Suprapubic skin (tissue), 4 donors: Measurements from ENCODE around the gene EPB41L4A. TPM values are rescaled to one million over a fixed set of nuclear protein-coding genes. Genes with fewer than 3 reads are reported as not detected.

ENCODE experiments used
- DNase-seq, 2 donors: peaks; one replicate each; pipeline ENCODE4 v3.0.0-alpha.2; 2019; ENCODE audit warnings: low spot score in 2 of 2
- H3K27ac ChIP-seq: fragments of 200-600 bp; sonication (generic); one replicate; pipeline ENCODE4 v1.5.1; 2019
- H3K27me3 ChIP-seq: fragments of 200-600 bp; sonication (generic); one replicate; pipeline ENCODE4 v1.5.1; 2019
- H3K36me3 ChIP-seq: fragments of 200-600 bp; sonication (generic); one replicate; pipeline ENCODE4 v1.5.1; 2019
- H3K4me1 ChIP-seq: fragments of 200-600 bp; sonication (generic); one replicate; pipeline ENCODE4 v1.5.1; 2019
- H3K4me3 ChIP-seq: fragments of 200-600 bp; sonication (generic); one replicate; pipeline ENCODE4 v1.5.1; 2019; ENCODE audit warnings: mild to moderate bottlenecking
- H3K9me3 ChIP-seq: fragments of 200-600 bp; sonication (generic); one replicate; pipeline ENCODE4 v1.5.1; 2019
- CTCF ChIP-seq, 2 donors: fragments of 200-600 bp in 1 of 2; fragments of 450-650 bp in 1 of 2; sonication (generic) in 1 of 2; IDR thresholded peaks; one replicate each; pipeline ENCODE4 v1.5.1; 2016 to 2019; ENCODE audit warnings: antibody characterized with exemption in 2 of 2, mild to moderate bottlenecking in 1 of 2, moderate library complexity in 1 of 2
- EP300 ChIP-seq: sonication (generic); formaldehyde crosslinking; IDR thresholded peaks from one replicate; pipeline ENCODE4 v1.6.1; 2017; ENCODE audit warnings: antibody characterized with exemption
- POLR2A ChIP-seq, 2 donors: fragments of 450-650 bp; IDR thresholded peaks; one replicate each; pipeline ENCODE4 v1.6.1; 2017; ENCODE audit warnings: antibody characterized with exemption in 2 of 2, mild to moderate bottlenecking in 2 of 2, moderate library complexity in 2 of 2
- POLR2AphosphoS5 ChIP-seq, 3 donors: sonication (generic); formaldehyde crosslinking; IDR thresholded peaks; one replicate each; pipeline ENCODE4 v1.6.1; 2017; ENCODE audit warnings: antibody characterized with exemption in 3 of 3
- WGBS: methylation state at CpG from one replicate; pipeline ENCODE4 v1.1.5; 2018; 5-methylcytosine and 5-hydroxymethylcytosine counted together
- total RNA-seq, 4 donors: library from RNA; depleted of rRNA; stranded (reverse); fragments of >200 nt; gene quantifications; one replicate each; pipeline ENCODE4 v1.1.0, GENCODE V29; 2016

Gene EPB41L4A
- total RNA-seq, 4 donors from 2014 or later = 8.5 to 31.9 (median 12.8) TPM

- Histone ChIP-seq H3K4me3 (no peak overlapping the region), H3K9me3 (no peaks in the 10 kb centered on the region), H3K27ac (no peak overlapping the region), H3K4me1 (no peaks in the 10 kb centered on the region), H3K27me3 (no peaks in the 10 kb centered on the region), H3K36me3 (no peaks in the 10 kb centered on the region)
- DNase-seq = no peak
- WGBS = 54% methylated on average over 5 of the region's 5 CpGs
- TF ChIP-seq CTCF (IDR thresholded peaks at IDR 0.05) (no peak), POLR2A (IDR thresholded peaks at IDR 0.05) (no peak), POLR2AphosphoS5 (IDR thresholded peaks at IDR 0.05) (no peak), EP300 (no peak)
Observed at GRCh38 chr5:112279082-112279481, 140.0 kb downstream of the EPB41L4A start.

GRCh38 chr5:112276991-112277390 is 142.1 kb downstream of the EPB41L4A start:
- H3K27me3 ChIP-seq = no peaks in the 10 kb centered on the region
- TF ChIP-seq EP300 (no peak), POLR2AphosphoS5 (IDR thresholded peaks at IDR 0.05) (no peak), POLR2A (IDR thresholded peaks at IDR 0.05) (no peak), CTCF (IDR thresholded peaks at IDR 0.05) (no peak)
- DNase-seq = no peak
- no peaks in the 10 kb centered on the region for H3K9me3 ChIP-seq
- H3K4me3 ChIP-seq = no peak overlapping the region
- no peaks in the 10 kb centered on the region for H3K36me3 ChIP-seq
- H3K4me1 ChIP-seq = no peaks in the 10 kb centered on the region
- no peak overlapping the region for H3K27ac ChIP-seq
- WGBS = 77% methylated on average over 4 of the region's 4 CpGs

- DNase-seq = no peak
- no peaks in the 10 kb centered on the region for H3K4me1 ChIP-seq
- H3K27me3 ChIP-seq = no peaks in the 10 kb centered on the region
- no peak overlapping the region for H3K4me3 ChIP-seq
- H3K27ac ChIP-seq = no peak overlapping the region
- no peaks in the 10 kb centered on the region for H3K9me3 ChIP-seq
- 88% methylated on average over 1 of the region's 1 CpG for WGBS
- TF ChIP-seq EP300 (no peak), POLR2A (IDR thresholded peaks at IDR 0.05) (no peak), POLR2AphosphoS5 (IDR thresholded peaks at IDR 0.05) (no peak), CTCF (IDR thresholded peaks at IDR 0.05) (no peak)
- no peaks in the 10 kb centered on the region for H3K36me3 ChIP-seq
Observed at GRCh38 chr5:112275671-112276070, 143.4 kb downstream of the EPB41L4A start.

GRCh38 chr5:112270299-112271293 is 148.5 kb downstream of the EPB41L4A start:
- H3K4me1 ChIP-seq = no peaks in the 10 kb centered on the region
- no peak overlapping the region for H3K27ac ChIP-seq
- no peak for DNase-seq
- H3K9me3 ChIP-seq = no peaks in the 10 kb centered on the region
- H3K36me3 ChIP-seq = peaks cover 4% of the 10 kb centered on the region
- no peaks in the 10 kb centered on the region for H3K27me3 ChIP-seq
- H3K4me3 ChIP-seq = no peak overlapping the region
- WGBS = 79% methylated on average over 4 of the region's 4 CpGs
- TF ChIP-seq POLR2AphosphoS5 (IDR thresholded peaks at IDR 0.05) (no peak), EP300 (no peak), CTCF (IDR thresholded peaks at IDR 0.05) (no peak), POLR2A (IDR thresholded peaks at IDR 0.05) (no peak)

- DNase-seq = no peak
- 77% methylated on average over 4 of the region's 4 CpGs for WGBS
Observed at GRCh38 chr5:112267231-112267630, 151.8 kb downstream of the EPB41L4A start.

More at GRCh38 chr5:112267231-112267630, 151.8 kb downstream of the EPB41L4A start:
- H3K27me3 ChIP-seq = no peaks in the 10 kb centered on the region
- H3K27ac ChIP-seq = no peak overlapping the region
- no peak overlapping the region for H3K4me3 ChIP-seq
- no peaks in the 10 kb centered on the region for H3K4me1 ChIP-seq
- TF ChIP-seq POLR2A (IDR thresholded peaks at IDR 0.05) = no peak
- TF ChIP-seq EP300 = no peak
- TF ChIP-seq CTCF (IDR thresholded peaks at IDR 0.05) = no peak
- no peak for TF ChIP-seq POLR2AphosphoS5 (IDR thresholded peaks at IDR 0.05)
- no peaks in the 10 kb centered on the region for H3K9me3 ChIP-seq
- peaks cover 18% of the 10 kb centered on the region for H3K36me3 ChIP-seq
